Osteocyte (in vitro differentiated cells): ENCODE data around the gene ASTN1. TPM values are rescaled to one million over a fixed set of nuclear protein-coding genes. Genes with fewer than 3 reads are reported as not detected.

Experiments
- DNase-seq: peaks from one replicate; pipeline ENCODE4 v3.0.0; 2021; ENCODE audit warnings: mixed read lengths; ENCODE audit not compliant: unreplicated experiment; ENCODE audit errors: extremely low spot score
- H3K27ac Mint-ChIP-seq: one replicate; pipeline ENCODE4 v1.8.0; 2021; ENCODE audit warnings: mild to moderate bottlenecking, mixed read lengths; ENCODE audit not compliant: unreplicated experiment
- H3K27me3 Mint-ChIP-seq: one replicate; pipeline ENCODE4 v1.8.0; 2021; ENCODE audit warnings: mixed read lengths; ENCODE audit not compliant: unreplicated experiment
- H3K36me3 Mint-ChIP-seq: one replicate; pipeline ENCODE4 v1.8.0; 2021; ENCODE audit warnings: mixed read lengths; ENCODE audit not compliant: unreplicated experiment
- H3K4me1 Mint-ChIP-seq: one replicate; pipeline ENCODE4 v1.8.0; 2021; ENCODE audit warnings: mixed read lengths; ENCODE audit not compliant: unreplicated experiment
- H3K4me3 Mint-ChIP-seq: one replicate; pipeline ENCODE4 v1.8.0; 2021; ENCODE audit warnings: mild to moderate bottlenecking, moderate library complexity, mixed read lengths; ENCODE audit not compliant: unreplicated experiment
- H3K9me3 Mint-ChIP-seq: one replicate; pipeline ENCODE4 v1.8.0; 2021; ENCODE audit warnings: mixed read lengths; ENCODE audit not compliant: unreplicated experiment
- total RNA-seq: library from RNA; stranded (reverse); gene quantifications from 2 replicates; pipeline ENCODE4 v1.2.1, GENCODE V29; 2021
- TF ChIP-seq, protein P1 (sequence below): fragments of 200-600 bp; sonication (generic); IDR thresholded peaks from 2 replicates; pipeline ENCODE4 v1.5.0; 2021; ENCODE audit warnings: antibody characterized with exemption, mild to moderate bottlenecking, moderate library complexity

ASTN1 gene
- total RNA-seq, 1 donor from 2014 or later: not detected

DNA sequence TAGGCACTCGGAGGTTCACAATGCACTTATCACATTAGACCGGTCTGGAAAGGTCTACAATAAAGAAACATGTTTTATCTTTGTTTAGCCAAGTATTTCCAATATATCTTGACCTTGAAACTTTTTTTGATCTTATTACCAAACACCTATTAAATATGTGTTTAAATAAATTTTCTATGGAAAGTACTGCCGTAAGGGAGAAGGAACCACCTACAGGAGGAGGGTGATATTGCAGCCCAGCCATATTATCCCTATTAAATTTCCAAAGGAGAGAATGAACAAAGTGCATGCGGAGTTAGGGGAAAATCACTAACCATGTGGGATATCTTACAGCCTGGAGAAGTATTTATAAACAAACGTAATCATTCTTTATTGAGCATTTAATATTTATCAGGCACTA lies 20.7 kb upstream of the ASTN1 start:
- no peak overlapping the region for H3K4me3 Mint-ChIP-seq
- peaks cover 8% of the 10 kb centered on the region for H3K4me1 Mint-ChIP-seq
- TF ChIP-seq, protein P1, sequence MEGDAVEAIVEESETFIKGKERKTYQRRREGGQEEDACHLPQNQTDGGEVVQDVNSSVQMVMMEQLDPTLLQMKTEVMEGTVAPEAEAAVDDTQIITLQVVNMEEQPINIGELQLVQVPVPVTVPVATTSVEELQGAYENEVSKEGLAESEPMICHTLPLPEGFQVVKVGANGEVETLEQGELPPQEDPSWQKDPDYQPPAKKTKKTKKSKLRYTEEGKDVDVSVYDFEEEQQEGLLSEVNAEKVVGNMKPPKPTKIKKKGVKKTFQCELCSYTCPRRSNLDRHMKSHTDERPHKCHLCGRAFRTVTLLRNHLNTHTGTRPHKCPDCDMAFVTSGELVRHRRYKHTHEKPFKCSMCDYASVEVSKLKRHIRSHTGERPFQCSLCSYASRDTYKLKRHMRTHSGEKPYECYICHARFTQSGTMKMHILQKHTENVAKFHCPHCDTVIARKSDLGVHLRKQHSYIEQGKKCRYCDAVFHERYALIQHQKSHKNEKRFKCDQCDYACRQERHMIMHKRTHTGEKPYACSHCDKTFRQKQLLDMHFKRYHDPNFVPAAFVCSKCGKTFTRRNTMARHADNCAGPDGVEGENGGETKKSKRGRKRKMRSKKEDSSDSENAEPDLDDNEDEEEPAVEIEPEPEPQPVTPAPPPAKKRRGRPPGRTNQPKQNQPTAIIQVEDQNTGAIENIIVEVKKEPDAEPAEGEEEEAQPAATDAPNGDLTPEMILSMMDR: peak; percentile 27
- H3K27me3 Mint-ChIP-seq: peaks cover 18% of the 10 kb centered on the region
- no peaks in the 10 kb centered on the region for H3K36me3 Mint-ChIP-seq
- H3K27ac Mint-ChIP-seq: no peak overlapping the region
- H3K9me3 Mint-ChIP-seq: peaks cover 5% of the 10 kb centered on the region
- DNase-seq: no peak

- Mint-ChIP-seq H3K9me3 (peaks cover 5% of the 10 kb centered on the region), H3K4me1 (peaks cover 8% of the 10 kb centered on the region), H3K4me3 (no peak overlapping the region), H3K36me3 (no peaks in the 10 kb centered on the region), H3K27me3 (peaks cover 21% of the 10 kb centered on the region), H3K27ac (no peak overlapping the region)
- TF ChIP-seq, protein P1: no peak
- no peak for DNase-seq
Measured at GRCh38 chr1:177183836-177184235, 19.3 kb upstream of the ASTN1 start.

DNA sequence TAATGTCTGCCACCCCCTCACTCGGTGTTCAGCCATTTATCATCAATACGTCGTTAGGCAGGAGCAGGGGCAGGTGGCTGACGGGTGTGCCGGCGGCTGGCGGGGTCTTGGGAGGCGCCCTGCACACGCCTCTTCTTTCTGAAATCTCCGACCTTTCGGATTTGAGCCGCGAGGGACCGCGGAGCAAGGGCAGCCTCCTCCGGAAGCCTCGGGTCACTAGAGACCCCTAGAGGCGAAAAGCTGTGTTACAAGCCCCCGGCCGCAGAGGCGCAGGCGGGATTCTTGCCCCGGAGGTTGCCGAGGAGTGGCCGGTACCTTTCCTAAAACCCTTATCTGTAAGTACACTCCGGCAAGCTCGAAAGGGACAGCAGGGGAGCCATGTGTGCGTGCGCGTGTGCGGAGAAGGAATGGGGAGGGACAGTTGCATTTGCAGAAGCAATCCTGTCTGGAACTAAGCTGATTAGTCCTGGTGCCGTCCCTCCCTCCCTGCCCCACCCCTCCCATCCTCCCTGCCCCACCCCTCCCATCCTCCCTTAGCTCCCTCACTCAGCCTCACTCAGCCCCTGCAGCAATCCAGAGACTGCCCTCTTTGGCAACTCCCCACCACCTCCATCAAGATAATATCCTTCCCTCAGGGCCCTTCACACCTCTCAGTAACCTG lies 17.2 kb upstream of the ASTN1 start:
- H3K9me3 Mint-ChIP-seq: peaks cover 5% of the 10 kb centered on the region
- no peak overlapping the region for H3K27ac Mint-ChIP-seq
- H3K4me1 Mint-ChIP-seq: peaks cover 8% of the 10 kb centered on the region
- no peaks in the 10 kb centered on the region for H3K36me3 Mint-ChIP-seq
- peak; percentile 86 for DNase-seq
- TF ChIP-seq, protein P1: peak; percentile 77
- peaks cover 30% of the 10 kb centered on the region for H3K27me3 Mint-ChIP-seq
- peak overlapping the region; percentile 66 for H3K4me3 Mint-ChIP-seq

DNA sequence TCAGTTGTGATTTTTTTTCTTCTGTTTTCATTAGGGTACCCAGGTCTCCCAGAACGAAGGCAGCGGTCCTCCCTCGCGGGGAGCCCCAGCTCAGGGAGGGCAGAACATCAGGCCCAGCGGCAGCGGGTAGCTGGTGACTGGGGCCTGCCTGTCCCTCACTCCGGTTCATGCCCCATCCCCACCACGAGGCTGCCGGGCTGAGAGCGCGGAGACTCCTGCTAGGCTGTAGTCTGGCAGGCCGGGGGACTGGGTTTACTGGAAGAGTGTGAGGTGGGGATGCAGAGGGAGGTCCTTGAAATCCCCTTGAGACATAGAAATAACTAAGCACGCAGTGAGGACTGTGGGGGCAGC lies 16.7 kb upstream of the ASTN1 start:
- Mint-ChIP-seq H3K9me3 (peaks cover 5% of the 10 kb centered on the region), H3K27ac (no peak overlapping the region), H3K36me3 (no peaks in the 10 kb centered on the region), H3K27me3 (peaks cover 30% of the 10 kb centered on the region), H3K4me3 (peak overlapping the region; percentile 66), H3K4me1 (peaks cover 8% of the 10 kb centered on the region)
- no peak for DNase-seq
- TF ChIP-seq, protein P1: no peak

- Mint-ChIP-seq H3K36me3 (no peaks in the 10 kb centered on the region), H3K27ac (no peak overlapping the region), H3K4me3 (no peak overlapping the region), H3K27me3 (peaks cover 19% of the 10 kb centered on the region), H3K9me3 (no peaks in the 10 kb centered on the region), H3K4me1 (peaks cover 2% of the 10 kb centered on the region)
- no peak for DNase-seq
- TF ChIP-seq, protein P1: no peak
Measured at GRCh38 chr1:177174921-177175634, 10.6 kb upstream of the ASTN1 start.
